Cardiac fibroblast (primary cell): ENCODE data around the gene ANKS6.
A peak's percentile ranks its signal among the peaks of the same experiment; 100 is the strongest.

Experiments used
- DNase-seq, 2 donors: peaks; one replicate each; pipeline versions ENCODE4 v3.0.0 to v3.0.0-alpha.2; 2010; ENCODE audit warnings: low read depth in 2 of 2
- H3K4me3 ChIP-seq, 2 donors: replicated peaks in 1 of 2; 1 replicate in 1 of 2; 2 replicates in 1 of 2; pipeline ENCODE4 v1.5.1; 2011; ENCODE audit warnings: low read depth in 2 of 2, low read length in 2 of 2, mild to moderate bottlenecking in 2 of 2, moderate library complexity in 1 of 2
- TF ChIP-seq, protein P1 (sequence below): IDR thresholded peaks from one replicate; pipeline ENCODE4 v1.5.1; 2011; ENCODE audit warnings: low read depth, mild to moderate bottlenecking, low read length, inconsistent platforms

Gene ANKS6

DNA sequence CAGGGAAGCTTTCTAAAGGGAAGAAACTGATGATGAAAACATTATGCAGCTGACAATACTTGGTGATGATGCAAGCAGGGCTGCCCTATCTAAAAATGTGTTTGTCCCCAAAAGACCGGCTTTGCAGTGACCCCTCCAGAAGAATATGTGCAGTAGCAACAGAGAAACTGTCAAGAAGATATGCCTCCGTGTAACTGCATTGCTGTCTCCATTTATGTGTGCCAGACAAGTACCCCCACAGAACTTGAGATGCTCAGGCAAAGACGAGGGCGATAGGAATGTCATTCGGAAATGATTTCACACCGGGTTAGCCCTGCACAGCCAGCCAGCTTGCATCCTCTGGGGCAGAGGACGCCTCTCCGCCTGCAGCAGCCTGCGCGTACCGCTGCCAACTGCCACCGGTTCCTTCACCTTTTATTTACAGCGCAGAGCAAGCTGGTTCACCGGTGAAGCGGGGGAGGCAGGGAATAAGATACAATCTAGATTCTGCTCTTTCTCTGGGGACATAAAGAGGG, 89.6 kb downstream of the ANKS6 start:
- DNase-seq: peak; percentile 36 to 52

DNA sequence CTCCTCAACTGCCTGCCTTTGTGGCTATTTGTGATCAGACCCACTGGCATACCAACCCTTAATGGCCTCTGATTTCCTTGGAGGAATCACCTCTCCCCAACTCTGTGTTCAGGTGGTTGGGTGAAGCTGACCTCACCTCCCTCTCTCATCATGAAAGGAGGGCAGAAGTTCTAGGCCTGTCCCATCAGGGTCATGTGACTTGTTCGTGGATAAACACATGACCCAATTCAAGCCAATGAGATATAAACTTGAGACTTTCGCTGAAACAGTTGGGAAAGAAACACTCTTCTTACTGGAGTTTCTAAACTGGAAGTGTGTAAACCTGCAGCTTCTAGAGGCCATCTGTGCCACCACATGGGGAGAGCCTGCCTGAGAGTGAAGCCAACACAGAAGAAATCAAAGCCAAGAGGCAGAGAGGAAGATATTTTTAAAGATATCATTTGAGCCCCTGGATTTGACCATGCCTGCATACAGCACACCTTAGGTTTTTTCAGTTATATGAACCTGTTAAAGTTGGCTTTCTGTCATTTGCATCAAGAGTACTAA, 93.4 kb downstream of the ANKS6 start:
- DNase-seq: no peak
- TF ChIP-seq, protein P1, sequence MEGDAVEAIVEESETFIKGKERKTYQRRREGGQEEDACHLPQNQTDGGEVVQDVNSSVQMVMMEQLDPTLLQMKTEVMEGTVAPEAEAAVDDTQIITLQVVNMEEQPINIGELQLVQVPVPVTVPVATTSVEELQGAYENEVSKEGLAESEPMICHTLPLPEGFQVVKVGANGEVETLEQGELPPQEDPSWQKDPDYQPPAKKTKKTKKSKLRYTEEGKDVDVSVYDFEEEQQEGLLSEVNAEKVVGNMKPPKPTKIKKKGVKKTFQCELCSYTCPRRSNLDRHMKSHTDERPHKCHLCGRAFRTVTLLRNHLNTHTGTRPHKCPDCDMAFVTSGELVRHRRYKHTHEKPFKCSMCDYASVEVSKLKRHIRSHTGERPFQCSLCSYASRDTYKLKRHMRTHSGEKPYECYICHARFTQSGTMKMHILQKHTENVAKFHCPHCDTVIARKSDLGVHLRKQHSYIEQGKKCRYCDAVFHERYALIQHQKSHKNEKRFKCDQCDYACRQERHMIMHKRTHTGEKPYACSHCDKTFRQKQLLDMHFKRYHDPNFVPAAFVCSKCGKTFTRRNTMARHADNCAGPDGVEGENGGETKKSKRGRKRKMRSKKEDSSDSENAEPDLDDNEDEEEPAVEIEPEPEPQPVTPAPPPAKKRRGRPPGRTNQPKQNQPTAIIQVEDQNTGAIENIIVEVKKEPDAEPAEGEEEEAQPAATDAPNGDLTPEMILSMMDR: no peak

More for the DNA sequence above, 89.6 kb downstream of the ANKS6 start:
- TF ChIP-seq, protein P1: no peak
- H3K4me3 ChIP-seq: peak overlapping the region; percentile 50 to 51

DNA sequence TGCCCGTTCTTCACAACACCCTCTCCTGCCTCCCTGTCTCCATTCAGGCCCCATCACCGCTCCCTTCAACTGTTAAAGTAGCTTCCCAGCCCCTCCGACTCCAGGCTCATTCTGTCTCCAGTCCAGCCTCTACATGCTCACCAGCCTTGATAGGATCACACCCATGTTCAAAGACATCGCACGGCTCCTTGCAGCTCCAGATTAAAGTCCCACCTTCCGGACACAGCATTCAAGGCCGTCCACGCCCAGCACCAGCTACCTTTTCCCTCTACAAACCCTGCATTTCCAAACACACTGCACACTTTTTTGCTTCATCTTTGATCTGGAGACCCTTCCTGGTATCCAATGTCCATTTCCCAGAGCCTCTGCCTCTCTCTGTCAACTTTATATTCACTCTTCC, 94.0 kb downstream of the ANKS6 start:
- TF ChIP-seq, protein P1: no peak
- DNase-seq: no peak
- no peak overlapping the region for H3K4me3 ChIP-seq

More for the DNA sequence above, 93.4 kb downstream of the ANKS6 start:
- H3K4me3 ChIP-seq: no peak overlapping the region

DNA sequence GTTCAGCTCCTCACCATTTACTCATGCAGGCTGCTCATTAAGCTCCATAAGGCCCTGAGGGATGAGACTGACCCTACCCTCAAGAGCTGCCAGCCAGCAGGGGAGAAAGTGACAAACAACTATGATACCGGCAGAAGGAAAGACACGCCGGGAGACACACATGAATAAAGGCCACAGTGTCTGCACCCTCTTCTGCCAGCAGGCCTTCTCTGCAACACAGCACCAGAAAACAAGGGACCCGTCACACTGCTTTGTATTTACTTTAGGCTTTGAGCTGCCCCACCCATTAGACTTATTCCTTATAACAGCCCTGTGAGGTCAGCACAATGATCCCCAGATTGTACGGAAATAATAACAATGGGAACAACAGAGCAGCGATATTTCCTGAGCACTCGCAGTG, 94.8 kb downstream of the ANKS6 start:
- H3K4me3 ChIP-seq: no peak overlapping the region
- TF ChIP-seq, protein P1: no peak
- no peak for DNase-seq

DNA sequence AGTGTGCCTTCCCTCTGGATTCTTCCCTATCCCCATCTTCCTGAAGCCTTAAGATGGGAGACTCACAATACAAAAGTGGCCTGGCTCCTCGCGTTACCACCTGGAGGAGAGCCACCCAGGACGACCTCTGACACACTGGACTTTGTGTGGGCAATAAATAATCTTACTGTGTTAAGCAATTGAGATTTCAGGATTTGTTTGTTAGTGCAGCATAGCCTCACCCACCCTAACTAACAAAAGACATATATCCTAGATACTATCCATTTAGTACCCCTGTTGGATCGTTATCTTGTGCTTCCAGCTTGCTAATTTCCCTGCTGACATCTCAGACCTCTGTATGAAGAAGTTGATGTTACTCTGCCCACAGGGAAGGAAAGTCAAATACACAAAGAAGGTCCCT, 95.6 kb downstream of the ANKS6 start:
- DNase-seq: no peak
- TF ChIP-seq, protein P1: no peak
- H3K4me3 ChIP-seq: no peak overlapping the region

DNA sequence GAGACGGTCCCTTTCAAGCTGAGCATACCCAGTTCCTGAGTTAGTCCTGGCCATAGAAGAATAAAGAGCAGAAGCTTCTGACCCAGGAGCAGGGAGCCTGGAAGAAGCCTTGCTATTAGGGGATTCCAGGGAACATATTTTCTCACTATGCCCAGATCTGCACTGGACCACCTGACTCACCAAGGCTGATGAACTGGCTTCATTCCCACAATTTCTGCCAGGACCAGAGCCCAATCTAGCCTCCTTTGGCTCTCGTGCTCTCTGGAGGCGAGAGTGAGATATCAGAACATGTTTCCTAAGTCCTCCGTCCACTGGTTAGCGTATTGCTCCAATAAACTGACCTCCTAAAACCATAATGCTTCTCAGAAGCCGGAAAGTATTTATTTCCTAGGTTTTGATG, 97.5 kb downstream of the ANKS6 start:
- no peak overlapping the region for H3K4me3 ChIP-seq
- TF ChIP-seq, protein P1: no peak
- DNase-seq: no peak

DNA sequence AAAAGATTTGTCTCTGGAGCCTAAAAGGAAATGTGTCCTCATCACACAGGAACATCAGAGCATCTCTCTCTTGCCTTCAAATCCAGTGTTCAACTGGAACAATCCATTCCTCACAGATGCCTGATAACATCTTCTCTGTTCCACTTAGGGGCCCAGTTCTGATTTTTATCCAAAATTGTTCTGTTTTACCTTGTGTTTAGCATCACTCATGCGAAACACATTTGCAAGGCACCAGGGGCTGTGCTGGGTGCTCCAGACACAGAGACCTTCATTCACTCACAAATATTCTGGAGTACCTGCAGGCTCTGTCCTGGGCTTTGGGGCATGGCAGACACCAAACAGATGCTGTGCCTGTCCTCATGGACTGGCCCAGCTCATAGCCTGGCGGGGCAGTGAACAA, 101.4 kb downstream of the ANKS6 start:
- TF ChIP-seq, protein P1: no peak
- no peak for DNase-seq
- no peak overlapping the region for H3K4me3 ChIP-seq
